GM20431 (cell line): Measurements from ENCODE around the gene MAPKAP1.

ENCODE experiments used
- in situ Hi-C: fragments of 300-500 bp; cut with MseI, MboI; formaldehyde crosslinking; loops from one replicate; pipeline ENCODE4 v1.15.0; 2020; ENCODE audit warnings: low sequenced_read_pairs; ENCODE audit not compliant: unreplicated experiment

MAPKAP1 gene

GRCh38 chr9:125472562-125472925, 234.5 kb downstream of the MAPKAP1 start:
- in situ Hi-C loops = no loop called here

DNA sequence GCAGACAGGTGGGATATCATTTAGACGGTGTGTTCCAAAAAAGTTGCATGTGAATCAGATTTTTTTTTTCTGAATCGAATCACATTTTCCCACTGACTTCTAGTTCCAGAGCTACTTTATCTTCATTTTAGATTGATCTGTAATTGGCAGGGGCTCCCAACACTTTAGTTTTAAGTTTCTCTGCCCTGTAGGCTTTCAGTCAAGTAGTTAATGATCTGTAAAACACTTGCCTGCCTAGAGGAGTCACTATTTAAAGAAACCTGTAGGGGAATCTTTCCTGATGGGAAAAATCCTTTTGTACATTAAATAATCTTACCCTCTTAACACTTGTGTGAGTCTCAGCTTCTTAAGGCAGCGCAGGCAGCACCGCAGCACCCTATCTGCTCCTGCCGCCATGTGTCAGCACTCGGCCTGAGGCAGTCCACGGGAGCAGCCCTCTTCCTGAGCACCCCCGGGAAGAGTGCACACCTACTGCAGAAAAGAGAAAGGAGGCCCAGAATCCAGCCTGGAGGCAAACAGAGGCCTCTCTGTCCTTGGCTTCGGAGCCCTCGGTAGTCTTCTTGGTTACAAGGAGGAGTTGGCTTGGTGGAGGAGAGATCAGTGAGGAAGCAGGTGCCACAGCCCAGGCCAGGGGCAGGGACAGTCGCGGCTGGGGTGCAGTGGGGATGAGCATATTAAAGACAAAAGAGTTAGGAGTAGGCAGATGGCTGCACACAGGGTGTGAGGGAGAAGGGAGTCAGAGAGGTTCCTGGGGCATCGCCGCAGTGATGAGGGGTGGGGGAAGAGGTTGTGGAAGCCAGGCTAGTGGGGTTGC, 236.0 kb downstream of the MAPKAP1 start:
- in situ Hi-C loops = no loop called here

DNA sequence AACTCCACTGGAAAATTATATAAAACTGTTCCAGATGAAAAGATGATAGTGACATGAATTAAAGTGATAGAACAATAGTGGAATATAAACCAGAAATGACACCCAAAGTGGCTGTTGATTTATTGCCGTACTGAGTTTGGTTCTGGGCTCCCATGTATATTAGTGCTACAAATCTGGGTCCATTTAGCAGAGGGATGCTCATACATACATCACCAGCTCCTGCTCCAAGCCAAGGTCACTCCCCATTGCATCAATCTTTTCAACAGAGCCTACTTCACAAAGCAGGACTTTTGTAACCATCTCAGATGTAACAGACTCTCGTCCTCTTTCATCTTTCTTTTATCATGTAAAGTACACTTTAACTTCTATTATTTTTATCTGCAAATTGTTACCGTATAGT, 236.8 kb downstream of the MAPKAP1 start:
- in situ Hi-C loops = no loop called here

DNA sequence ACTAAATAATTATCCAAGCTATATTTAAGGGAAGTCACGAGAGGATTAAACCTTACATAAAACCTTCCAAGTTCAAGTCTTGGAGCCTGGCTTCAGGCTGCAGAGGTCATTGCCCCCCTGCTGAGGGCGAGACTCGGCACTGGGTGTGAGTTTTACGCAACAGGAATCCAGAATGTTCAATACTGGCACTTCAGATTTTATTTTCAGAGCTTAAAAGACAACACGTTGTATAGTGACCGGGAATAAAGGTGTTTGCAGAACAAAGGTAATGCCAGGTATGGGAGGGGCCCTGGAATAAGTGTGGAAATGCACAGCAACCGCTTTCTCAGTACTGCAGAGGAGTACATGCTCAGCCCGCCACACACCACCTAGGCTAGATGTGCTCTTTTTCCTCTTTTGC, 238.4 kb downstream of the MAPKAP1 start:
- in situ Hi-C loops = no loop called here

GRCh38 chr9:125467116-125467740, 239.8 kb downstream of the MAPKAP1 start:
- in situ Hi-C loops = no loop called here

DNA sequence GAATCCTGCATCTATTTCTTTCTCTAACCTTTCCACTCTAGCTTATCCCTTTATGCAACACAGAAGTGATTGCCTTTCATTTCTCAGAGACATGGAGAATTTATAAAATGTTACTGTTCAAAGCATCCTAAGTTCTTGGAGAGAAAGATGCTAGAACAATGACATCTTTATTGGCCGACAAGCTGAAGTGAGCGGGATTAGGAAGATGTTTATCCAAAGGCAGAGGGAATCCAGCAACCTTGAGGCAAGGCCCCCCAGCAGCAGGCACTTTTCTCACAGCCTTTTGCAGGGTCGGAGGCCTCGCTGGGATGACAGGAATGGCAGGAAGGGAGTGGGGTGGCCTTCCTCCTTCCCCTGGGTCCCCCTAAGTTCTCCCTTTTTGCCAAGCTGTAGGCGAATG, 240.6 kb downstream of the MAPKAP1 start:
- in situ Hi-C loops = no loop called here

- in situ Hi-C loops = no loop called here
These were observed 242.2 kb downstream of the MAPKAP1 start for GRCh38 chr9:125464591-125465385.

DNA sequence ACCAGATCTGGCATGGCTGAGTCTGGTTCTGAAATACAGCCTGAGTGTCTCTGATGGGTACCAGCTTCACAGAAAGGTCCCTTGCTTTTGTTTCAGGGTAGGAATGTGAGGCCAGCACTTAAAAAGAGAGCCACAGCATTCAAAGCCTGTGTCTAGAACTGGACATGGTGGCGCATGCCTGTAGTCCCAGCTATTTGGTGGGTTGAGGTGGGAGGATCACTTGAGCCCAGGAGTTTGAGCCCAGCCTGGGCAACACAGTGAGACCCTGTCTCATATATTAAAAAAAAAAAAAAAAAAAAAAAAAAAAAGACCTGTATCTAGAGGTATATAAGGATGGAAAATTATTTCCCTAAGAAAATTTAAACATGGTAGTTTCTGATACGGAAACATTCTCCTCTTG, 243.1 kb downstream of the MAPKAP1 start:
- in situ Hi-C loops = no loop called here

DNA sequence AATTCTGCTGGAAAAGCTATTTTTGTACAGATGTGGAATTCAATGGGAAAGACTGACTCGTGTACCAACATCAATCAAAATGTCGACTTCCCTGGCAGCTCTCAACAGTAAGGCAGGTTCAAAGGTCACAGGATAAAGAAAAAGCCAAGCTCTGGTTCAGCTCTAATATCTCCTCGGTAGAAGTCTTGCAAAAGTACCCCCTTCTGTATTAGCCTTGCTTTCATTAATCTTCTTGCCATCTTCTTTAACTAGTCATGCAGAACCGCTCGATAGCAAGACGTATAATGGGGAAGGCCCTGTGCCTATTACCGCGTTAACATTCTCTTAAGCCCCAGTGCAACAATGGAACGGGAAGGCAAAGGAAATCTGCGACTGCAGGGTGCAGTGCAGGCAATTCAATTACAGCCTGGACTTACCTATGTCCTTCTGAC, 244.1 kb downstream of the MAPKAP1 start:
- in situ Hi-C loops = no loop called here

DNA sequence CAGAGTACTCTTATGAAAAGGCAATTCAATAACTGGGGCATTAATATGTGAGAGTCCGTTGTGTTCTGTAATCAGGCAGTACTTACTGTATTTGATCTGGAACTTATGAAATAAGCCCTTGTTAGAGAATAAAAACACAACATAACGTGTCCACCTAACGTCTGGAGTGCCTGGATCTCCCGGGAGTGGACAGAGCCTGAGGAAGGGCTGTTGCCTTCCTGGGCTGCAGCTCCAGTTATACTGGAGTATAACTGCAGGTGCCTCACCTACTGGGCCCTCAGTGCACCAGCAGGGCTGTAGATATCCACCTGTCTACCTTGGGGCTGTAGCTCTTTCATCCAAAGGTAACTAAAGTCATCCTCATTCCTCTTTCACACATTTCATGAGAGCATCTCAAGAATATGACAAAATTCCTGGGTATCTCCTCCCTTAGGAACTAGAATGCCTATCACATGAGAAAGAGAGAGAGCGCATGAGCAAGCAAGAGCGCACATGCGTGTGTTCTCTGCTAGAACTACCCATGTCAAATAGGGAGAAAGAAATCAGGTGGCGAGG, 245.3 kb downstream of the MAPKAP1 start:
- in situ Hi-C loops = no loop called here

GRCh38 chr9:125460883-125461635, 245.9 kb downstream of the MAPKAP1 start:
- in situ Hi-C loops = no loop called here

- in situ Hi-C loops = no loop called here
These were observed 246.7 kb downstream of the MAPKAP1 start for GRCh38 chr9:125460346-125460745.

DNA sequence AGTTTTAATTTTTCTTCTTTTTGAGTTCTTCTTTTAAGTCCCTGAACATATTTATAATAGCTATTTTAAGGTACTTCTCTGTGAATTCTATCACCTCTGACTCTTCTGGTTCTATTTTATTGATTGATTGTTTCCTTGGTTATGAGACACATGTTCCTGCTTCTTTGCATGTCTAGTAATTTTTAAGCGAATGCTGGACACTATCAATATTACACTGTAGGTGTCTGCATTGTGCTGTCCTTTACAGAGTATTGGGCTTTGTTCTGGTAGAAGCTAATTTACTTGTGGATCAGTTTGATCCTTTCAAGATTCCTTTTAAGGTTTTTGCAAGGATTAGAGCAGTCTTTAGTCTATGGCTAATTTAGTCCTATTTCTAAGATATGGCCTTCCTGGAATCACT, 249.7 kb downstream of the MAPKAP1 start:
- in situ Hi-C loops = no loop called here

DNA sequence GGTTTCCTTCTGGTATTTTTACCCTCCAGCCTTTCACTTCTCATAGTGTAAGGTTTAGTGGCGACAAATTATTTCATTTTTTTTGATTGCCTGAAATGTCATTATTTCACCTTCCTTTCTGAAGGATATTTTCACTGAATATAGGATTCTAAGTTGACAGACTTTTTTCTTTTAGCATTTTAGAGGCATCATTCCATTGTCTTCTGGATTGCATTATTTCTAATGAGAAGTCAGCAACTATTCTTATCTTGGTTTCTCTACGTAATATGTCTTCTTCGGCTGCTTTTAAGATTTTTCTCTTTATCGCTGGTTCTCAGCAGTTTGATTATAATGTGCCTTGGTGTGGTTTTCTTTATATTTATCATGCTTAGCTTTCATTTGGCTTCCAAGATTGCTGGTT, 251.1 kb downstream of the MAPKAP1 start:
- in situ Hi-C loops = no loop called here

DNA sequence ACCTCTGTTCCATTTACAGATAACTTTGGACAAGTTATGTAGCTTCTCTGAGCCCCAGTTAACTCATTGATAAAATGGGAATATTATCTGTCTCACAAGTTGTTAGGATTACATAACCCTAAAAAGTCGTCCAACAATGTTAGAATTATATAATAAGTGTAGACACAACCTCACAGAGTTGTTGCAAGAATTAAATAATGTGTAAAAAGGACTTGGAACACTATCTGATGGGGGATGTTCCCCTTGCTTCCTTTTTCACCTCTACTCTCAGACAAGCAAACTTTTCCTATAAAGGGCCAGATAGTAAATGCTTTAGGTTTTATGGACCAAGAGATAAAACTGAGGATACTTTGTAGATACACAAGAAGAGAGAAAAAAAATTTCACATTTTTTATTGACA, 251.9 kb downstream of the MAPKAP1 start:
- in situ Hi-C loops = no loop called here

GRCh38 chr9:125447202-125447802, 259.7 kb downstream of the MAPKAP1 start:
- in situ Hi-C loops = no loop called here

GRCh38 chr9:125446561-125447094, 260.4 kb downstream of the MAPKAP1 start:
- in situ Hi-C loops = no loop called here

- in situ Hi-C loops = no loop called here
These were observed 262.0 kb downstream of the MAPKAP1 start for GRCh38 chr9:125444956-125445506.

GRCh38 chr9:125444166-125444565, 262.8 kb downstream of the MAPKAP1 start:
- in situ Hi-C loops = no loop called here
